GM18858 (cell line): ENCODE results near the gene IQCF6.
"Not testable (repeated sequence)": the region's sequence is repeated elsewhere in the genome, so short reads cannot be mapped to it uniquely, and the experiment has no call there.

Source experiments
- ATAC-seq: cut with Tn5 transposase; IDR thresholded peaks from one replicate; pipeline ENCODE4 v1.9.1; 2021; ENCODE audit not compliant: unreplicated experiment

IQCF6 gene

GRCh38 chr3:51773529-51774056, 5.4 kb downstream of the IQCF6 start:
- ATAC-seq, result no peak

- no peak for ATAC-seq
These were observed 19.8 kb downstream of the IQCF6 start for GRCh38 chr3:51759203-51759602.

DNA sequence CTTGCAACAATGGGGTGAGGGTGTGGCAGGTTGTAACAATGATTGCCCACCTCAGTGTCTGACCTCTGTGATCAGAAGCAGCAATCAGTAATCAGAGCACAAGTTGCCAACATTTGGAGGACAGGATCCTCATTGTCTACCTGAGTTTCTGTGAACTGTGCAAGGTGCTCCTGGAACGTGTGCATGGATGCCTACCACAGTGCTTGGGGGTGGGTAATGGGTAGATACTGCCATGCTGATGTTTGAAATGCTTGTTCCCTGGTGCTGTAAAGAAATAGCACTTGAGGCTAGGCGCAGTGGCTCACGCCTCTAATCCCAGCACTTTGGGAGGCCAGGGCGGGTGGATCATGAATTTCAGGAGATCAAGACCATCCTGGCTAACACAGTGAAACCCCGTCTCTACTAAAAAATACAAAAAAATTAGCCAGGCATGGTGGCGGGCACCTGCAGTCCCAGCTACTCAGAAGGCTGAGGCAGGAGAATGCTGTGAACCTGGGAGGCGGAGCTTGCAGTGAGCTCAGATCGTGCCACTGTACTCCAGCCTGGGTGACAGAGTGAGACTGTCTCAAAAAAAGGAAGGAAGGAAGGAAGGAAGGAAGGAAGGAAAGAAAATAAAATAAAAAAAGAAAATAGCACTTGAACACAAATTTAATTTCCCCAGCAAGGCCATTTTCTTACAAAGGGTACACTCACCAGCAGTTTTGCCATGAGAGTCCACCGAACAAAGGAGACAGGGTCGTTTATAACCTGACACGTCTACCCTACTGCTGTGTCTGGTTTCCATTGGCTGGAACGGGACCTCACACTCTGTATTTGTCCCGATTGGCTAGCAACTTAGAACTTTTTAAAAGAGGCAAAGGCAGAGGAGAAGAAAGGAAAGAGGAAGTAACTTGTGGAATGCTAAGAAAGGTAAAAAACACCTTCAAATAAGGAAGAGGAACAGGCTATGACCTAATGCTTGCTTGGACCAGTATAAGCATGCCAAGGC, 25.0 kb downstream of the IQCF6 start:
- ATAC-seq, result not testable (repeated sequence)

- no peak for ATAC-seq
These were observed 27.8 kb downstream of the IQCF6 start for GRCh38 chr3:51751287-51751686.

DNA sequence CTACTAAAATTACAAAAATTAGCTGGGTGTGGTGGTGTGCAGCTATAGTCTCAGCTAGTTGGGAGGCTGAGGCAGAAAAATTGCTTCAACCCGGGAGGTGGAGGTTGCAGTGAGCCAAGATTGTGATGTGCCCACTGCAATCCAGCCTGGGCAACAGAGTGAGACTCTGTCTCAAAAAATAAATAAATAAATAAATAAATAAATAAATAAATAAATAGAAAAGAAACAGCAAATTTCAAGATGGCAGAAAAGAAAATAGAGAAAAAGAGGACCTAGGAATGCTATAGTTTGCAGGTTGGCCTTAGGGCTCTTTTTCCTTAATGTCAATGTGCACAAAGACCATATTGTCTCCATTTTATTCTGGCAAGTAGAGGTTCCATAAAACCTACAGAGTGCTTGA, 28.2 kb downstream of the IQCF6 start:
- no peak for ATAC-seq

GRCh38 chr3:51748327-51748726, 30.7 kb downstream of the IQCF6 start:
- no peak for ATAC-seq

DNA sequence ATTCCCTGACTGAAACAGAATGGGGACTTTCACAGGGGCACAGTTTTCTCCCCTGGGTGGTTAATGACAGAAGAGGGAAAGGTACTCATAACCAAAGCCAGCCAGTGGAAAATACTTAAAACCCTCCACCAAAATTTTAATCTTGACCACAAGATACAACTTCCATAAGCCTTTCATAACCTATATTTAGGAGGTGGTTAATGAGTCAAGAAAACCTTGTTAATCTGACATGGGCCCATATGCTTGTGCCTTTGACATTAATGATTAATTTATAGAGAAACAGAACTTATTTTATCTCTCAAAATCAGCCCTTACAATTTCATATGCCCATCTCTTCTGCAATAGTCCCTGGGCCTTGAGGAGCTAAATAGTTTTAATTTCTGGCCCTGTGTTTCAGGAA, 31.2 kb downstream of the IQCF6 start:
- no peak for ATAC-seq

DNA sequence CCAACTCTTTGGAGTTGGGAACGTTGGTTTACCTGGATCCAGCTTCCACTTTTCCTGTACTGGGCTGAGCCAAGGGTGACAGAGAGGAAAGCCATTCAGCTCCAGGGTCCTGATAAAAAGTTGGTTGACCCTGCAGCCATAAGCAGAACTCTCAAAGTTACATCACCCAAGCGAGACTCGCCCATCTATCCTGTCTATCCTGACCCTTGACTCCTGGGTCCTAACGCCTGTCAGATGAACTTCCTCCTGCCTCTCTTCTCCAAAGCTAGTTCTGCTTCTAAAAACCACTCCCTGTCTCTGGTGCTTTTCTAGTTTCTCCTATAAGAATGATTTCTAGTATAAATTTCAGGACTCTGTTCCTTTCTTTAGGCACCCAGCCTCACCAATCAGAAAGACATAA, 36.1 kb downstream of the IQCF6 start:
- not testable (repeated sequence) for ATAC-seq

GRCh38 chr3:51742320-51742719, 36.7 kb downstream of the IQCF6 start:
- not testable (repeated sequence) for ATAC-seq

DNA sequence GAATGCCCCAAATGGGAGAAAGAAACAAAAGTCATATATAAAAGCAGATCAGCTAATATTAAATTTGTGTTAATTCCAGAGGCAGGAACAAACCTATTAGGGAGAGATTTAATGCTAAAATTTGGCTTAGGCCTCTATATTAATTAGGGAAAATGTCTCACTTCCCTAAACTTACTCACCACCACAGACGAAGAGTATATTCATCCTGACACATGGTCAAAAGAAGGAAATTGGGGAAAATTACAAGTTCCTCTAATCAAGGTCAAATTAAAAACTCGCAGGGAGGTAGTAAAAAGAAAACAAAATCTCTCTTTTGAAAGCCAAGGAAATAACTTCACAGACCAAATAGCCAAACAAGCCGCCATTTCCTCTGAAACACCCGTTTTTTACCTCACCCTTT, 39.9 kb downstream of the IQCF6 start:
- no peak for ATAC-seq

- no peak for ATAC-seq
These were observed 43.1 kb downstream of the IQCF6 start for GRCh38 chr3:51735950-51736349.

GRCh38 chr3:51735039-51735438, 44.0 kb downstream of the IQCF6 start:
- no peak for ATAC-seq

GRCh38 chr3:51734572-51734907, 44.5 kb downstream of the IQCF6 start:
- no peak for ATAC-seq

GRCh38 chr3:51733859-51734571, 45.0 kb downstream of the IQCF6 start:
- ATAC-seq, result no peak

GRCh38 chr3:51729042-51729633, 49.9 kb downstream of the IQCF6 start:
- no peak for ATAC-seq
